ENCODE data around the gene DYNC1I1. TPM values are rescaled to one million over a fixed set of nuclear protein-coding genes. Genes with fewer than 3 reads are reported as not detected.

Gene DYNC1I1
- total RNA-seq, 1 experiment from 2014 or later, result not detected

DNA sequence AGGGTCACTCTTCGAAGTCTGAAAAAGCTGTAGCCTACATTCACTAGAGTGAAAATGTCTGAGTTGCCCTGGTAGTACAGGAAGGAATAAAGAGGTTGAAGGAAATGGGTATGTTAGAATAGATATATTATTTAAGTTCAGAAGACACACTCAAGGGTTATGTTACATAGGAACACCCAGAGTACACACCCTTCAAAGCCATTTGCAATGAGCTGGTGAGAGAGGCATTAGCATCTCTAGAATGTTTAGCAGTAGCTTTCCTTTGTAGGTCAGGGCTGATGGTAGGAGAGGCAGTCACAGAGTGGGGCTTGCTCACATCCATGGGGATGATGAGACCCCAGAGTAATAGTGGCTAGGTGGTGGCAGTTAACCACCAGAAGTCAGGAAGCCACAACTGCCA is 328.4 kb downstream of the DYNC1I1 start:
- no peak overlapping the region for H3K27ac Mint-ChIP-seq (ENCODE audit: low read depth, unreplicated experiment)
- TF ChIP-seq, protein P1, sequence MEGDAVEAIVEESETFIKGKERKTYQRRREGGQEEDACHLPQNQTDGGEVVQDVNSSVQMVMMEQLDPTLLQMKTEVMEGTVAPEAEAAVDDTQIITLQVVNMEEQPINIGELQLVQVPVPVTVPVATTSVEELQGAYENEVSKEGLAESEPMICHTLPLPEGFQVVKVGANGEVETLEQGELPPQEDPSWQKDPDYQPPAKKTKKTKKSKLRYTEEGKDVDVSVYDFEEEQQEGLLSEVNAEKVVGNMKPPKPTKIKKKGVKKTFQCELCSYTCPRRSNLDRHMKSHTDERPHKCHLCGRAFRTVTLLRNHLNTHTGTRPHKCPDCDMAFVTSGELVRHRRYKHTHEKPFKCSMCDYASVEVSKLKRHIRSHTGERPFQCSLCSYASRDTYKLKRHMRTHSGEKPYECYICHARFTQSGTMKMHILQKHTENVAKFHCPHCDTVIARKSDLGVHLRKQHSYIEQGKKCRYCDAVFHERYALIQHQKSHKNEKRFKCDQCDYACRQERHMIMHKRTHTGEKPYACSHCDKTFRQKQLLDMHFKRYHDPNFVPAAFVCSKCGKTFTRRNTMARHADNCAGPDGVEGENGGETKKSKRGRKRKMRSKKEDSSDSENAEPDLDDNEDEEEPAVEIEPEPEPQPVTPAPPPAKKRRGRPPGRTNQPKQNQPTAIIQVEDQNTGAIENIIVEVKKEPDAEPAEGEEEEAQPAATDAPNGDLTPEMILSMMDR (IDR thresholded peaks at IDR 0.05; ENCODE audit: unreplicated experiment), result no peak
- no TSS peak for BruUV-seq (replicated peaks)
- ChIA-PET POLR2A (interaction anchor here (0.8 kb wide), 1 partner anchor 12 kb away, joined by 4 read pairs; no protein-coding TSS in a partner anchor), CTCF (interaction anchor here (1.7 kb wide), 1 partner anchor 42 kb away, joined by 4 read pairs; no protein-coding TSS in a partner anchor)
- intact Hi-C loops (cut with micrococcal nuclease), result no loop called here
- H3K27me3 Mint-ChIP-seq (ENCODE audit: insufficient read depth, unreplicated experiment), result peaks cover 16% of the 10 kb centered on the region
- no peak overlapping the region for H3K4me3 Mint-ChIP-seq (ENCODE audit: unreplicated experiment)
- H3K36me3 Mint-ChIP-seq (ENCODE audit: insufficient read depth, unreplicated experiment), result no peaks in the 10 kb centered on the region
- H3K9me3 Mint-ChIP-seq (ENCODE audit: unreplicated experiment), result no peaks in the 10 kb centered on the region
- H3K4me1 Mint-ChIP-seq (ENCODE audit: insufficient read depth, unreplicated experiment), result no peaks in the 10 kb centered on the region
- no peak for DNase-seq (ENCODE audit: unreplicated experiment)

DNA sequence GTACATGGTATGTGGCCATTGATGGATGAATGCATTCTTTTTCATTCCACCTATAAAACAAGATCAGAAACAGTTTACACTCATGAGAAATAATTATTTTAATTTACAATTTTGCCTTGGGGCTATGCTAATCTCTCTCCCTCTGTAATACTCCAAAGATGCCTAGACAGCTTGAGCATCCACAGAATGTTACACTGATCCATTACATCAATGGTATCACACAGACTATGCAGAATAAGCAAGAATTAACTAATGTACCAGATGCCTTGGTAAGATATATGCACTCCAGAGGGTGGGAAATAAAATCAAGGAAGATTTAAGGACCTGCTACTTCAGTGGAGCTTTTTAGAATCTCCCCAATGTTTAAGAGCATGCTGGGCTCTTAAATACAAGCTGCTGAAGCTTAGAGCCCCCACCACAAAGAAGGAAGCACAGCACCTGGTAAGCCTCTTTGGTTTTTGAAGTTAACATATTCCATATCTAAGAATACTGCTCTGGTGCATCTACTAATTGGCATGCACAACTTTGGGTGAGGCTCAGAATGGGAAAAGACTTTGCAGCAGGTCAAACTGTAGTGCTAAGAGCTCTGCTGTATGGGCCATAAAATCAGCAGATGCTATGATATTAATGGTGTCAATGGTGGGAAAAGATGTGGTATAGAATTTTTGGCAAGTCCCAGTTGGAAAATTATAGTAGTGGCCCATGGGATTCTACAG is 329.9 kb downstream of the DYNC1I1 start:
- DNase-seq (ENCODE audit: unreplicated experiment), result no peak
- no TSS peak for BruUV-seq (replicated peaks)
- TF ChIP-seq, protein P1 (IDR thresholded peaks at IDR 0.05; ENCODE audit: unreplicated experiment), result no peak
- ChIA-PET POLR2A (no interaction called here), CTCF (interaction anchor here (1.3 kb wide), 1 partner anchor 27 kb away, joined by 3 read pairs; no protein-coding TSS in a partner anchor)
- Mint-ChIP-seq H3K4me3 (ENCODE audit: unreplicated experiment) (no peak overlapping the region), H3K27me3 (ENCODE audit: insufficient read depth, unreplicated experiment) (peaks cover 16% of the 10 kb centered on the region), H3K4me1 (ENCODE audit: insufficient read depth, unreplicated experiment) (no peaks in the 10 kb centered on the region), H3K27ac (ENCODE audit: low read depth, unreplicated experiment) (no peak overlapping the region), H3K36me3 (ENCODE audit: insufficient read depth, unreplicated experiment) (no peaks in the 10 kb centered on the region), H3K9me3 (ENCODE audit: unreplicated experiment) (no peaks in the 10 kb centered on the region)
- intact Hi-C loops (cut with micrococcal nuclease), result no loop called here

DNA sequence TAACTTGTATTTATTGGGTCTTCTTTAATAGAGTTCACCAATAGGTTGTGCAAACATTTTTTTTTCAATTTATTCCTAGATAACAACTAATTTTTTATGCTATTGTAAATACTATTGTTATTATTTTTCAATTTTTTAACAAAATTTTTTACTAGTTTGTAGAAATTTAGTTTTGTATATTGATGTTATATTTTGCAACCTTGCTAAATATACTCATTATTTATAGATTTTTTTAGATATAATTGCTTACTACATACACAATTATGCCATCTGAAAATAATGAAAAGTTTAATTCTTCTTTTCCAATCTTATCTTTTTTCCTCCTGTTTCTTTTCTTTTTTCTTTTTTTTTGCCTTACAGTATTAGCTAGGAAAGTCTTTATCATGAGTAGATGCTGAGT is 332.6 kb downstream of the DYNC1I1 start:
- POLR2A ChIA-PET, result no interaction called here

DNA sequence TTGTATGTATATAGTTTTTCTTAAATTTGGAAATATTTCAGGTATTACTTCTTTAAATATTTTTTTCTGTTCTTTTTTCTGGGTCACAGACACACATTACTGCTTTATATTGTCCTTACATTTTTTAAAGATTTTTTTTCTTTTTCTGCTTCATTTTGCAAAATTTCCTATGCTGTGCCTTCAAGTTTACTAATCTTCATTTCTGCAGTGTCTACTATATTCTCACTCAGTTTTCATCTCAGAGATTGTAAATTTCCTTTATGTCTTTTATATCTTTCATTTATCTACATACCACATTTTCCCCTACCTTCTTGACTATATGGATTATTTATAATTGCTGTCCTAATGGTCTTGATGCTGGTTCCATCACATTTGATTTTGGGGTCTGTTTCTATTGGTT is 339.1 kb downstream of the DYNC1I1 start:
- Mint-ChIP-seq H3K4me1 (ENCODE audit: insufficient read depth, unreplicated experiment) (no peaks in the 10 kb centered on the region), H3K4me3 (ENCODE audit: unreplicated experiment) (no peak overlapping the region), H3K9me3 (ENCODE audit: unreplicated experiment) (no peaks in the 10 kb centered on the region), H3K27ac (ENCODE audit: low read depth, unreplicated experiment) (no peak overlapping the region), H3K36me3 (ENCODE audit: insufficient read depth, unreplicated experiment) (no peaks in the 10 kb centered on the region), H3K27me3 (ENCODE audit: insufficient read depth, unreplicated experiment) (peaks cover 34% of the 10 kb centered on the region)
- DNase-seq (ENCODE audit: unreplicated experiment), result no peak
- CTCF ChIA-PET, result no interaction called here
- BruUV-seq (replicated peaks), result no TSS peak
- POLR2A ChIA-PET, result no interaction called here
- intact Hi-C loops (cut with micrococcal nuclease), result no loop called here
- TF ChIP-seq, protein P1 (IDR thresholded peaks at IDR 0.05; ENCODE audit: unreplicated experiment), result no peak

More for the DNA sequence above, 332.6 kb downstream of the DYNC1I1 start:
- intact Hi-C loops (cut with micrococcal nuclease), result no loop called here
- BruUV-seq (replicated peaks), result no TSS peak
- DNase-seq (ENCODE audit: unreplicated experiment), result no peak
- TF ChIP-seq, protein P1 (IDR thresholded peaks at IDR 0.05; ENCODE audit: unreplicated experiment), result no peak
- Mint-ChIP-seq H3K36me3 (ENCODE audit: insufficient read depth, unreplicated experiment) (no peaks in the 10 kb centered on the region), H3K4me1 (ENCODE audit: insufficient read depth, unreplicated experiment) (no peaks in the 10 kb centered on the region), H3K27ac (ENCODE audit: low read depth, unreplicated experiment) (no peak overlapping the region), H3K27me3 (ENCODE audit: insufficient read depth, unreplicated experiment) (peaks cover 29% of the 10 kb centered on the region), H3K4me3 (ENCODE audit: unreplicated experiment) (no peak overlapping the region), H3K9me3 (ENCODE audit: unreplicated experiment) (no peaks in the 10 kb centered on the region)
- CTCF ChIA-PET, result no interaction called here

Data from MCF 10A (cell line).